ENCODE results near the gene M1AP.
A peak's percentile ranks its signal among the peaks of the same experiment; 100 is the strongest.
"Not testable (repeated sequence)": the region's sequence is repeated elsewhere in the genome, so short reads cannot be mapped to it uniquely, and the experiment has no call there.

Gene M1AP

DNA sequence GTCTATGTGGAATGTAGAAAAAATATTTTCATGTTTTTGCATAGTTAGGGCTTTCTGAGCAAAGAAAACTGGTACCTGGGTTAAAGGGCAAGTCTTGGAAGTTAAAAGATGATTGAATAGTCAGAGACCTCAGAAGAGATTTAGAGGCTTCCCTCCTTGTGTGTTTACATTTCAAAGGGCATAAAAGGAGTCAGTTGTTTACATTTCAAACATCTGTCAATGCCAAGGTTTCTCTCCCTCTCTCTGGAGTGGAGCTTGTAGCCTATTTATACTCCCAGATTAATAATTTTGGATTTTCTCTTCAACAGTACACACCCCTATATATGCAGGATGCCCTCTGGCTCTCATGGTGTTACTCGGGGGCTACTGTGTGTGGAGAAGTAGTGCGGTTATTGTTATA lies 8.6 kb downstream of the M1AP start:
- no peak for DNase-seq (ENCODE audit: low read depth in 2 of 2)
- TF ChIP-seq, protein P1, sequence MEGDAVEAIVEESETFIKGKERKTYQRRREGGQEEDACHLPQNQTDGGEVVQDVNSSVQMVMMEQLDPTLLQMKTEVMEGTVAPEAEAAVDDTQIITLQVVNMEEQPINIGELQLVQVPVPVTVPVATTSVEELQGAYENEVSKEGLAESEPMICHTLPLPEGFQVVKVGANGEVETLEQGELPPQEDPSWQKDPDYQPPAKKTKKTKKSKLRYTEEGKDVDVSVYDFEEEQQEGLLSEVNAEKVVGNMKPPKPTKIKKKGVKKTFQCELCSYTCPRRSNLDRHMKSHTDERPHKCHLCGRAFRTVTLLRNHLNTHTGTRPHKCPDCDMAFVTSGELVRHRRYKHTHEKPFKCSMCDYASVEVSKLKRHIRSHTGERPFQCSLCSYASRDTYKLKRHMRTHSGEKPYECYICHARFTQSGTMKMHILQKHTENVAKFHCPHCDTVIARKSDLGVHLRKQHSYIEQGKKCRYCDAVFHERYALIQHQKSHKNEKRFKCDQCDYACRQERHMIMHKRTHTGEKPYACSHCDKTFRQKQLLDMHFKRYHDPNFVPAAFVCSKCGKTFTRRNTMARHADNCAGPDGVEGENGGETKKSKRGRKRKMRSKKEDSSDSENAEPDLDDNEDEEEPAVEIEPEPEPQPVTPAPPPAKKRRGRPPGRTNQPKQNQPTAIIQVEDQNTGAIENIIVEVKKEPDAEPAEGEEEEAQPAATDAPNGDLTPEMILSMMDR (IDR thresholded peaks at IDR 0.05; ENCODE audit: low read depth, low read length) = no peak

GRCh38 chr2:74632939-74633312 lies 15.2 kb downstream of the M1AP start:
- no peak for DNase-seq (ENCODE audit: low read depth in 2 of 2)
- TF ChIP-seq, protein P1 (IDR thresholded peaks at IDR 0.05; ENCODE audit: low read depth, low read length) = no peak
- H3K4me3 ChIP-seq (replicated peaks in 1 of 2; ENCODE audit: low read depth in 2 of 2, low read length in 2 of 2) = no peak overlapping the region

More for the DNA sequence above, 8.6 kb downstream of the M1AP start:
- no peak overlapping the region for H3K4me3 ChIP-seq (replicated peaks in 1 of 2; ENCODE audit: low read depth in 2 of 2, low read length in 2 of 2)

DNA sequence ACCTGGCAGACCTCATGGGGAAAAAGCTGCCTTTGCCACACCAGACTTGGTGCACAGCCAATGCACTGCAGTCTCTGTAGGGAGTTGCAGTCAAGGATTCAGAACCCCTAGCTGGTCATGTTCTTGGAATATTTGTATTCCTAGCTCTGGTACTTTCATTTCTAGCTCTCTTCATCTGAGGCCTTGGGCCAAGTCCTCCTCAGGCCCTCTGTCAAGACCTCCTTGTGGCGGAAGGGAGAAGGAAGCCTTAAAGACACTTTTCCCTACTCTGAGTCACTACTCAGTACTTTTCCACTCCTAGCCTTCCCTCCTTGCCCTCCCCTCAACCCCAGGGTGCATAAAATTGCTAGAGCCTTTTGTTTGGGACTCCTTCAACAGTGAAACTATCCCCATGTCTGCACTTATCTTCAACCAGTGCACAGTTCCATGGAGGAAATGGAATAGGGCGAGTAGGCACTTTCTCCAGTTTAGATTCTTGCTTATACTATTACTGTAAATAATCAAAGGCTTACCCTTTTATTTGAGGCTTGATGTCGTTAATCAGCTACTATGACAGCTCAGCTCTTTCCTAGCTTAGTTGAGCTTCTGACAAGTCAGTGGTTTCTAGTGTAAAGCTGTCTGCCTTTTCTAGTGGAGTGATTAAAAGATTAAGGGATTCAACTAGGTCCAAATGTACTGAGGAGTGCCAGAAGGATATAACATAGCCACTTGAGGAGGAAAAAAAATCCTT lies 15.8 kb downstream of the M1AP start:
- DNase-seq (ENCODE audit: low read depth in 2 of 2) = peak; percentile 27 to 40
- H3K4me3 ChIP-seq (replicated peaks in 1 of 2; ENCODE audit: low read depth in 2 of 2, low read length in 2 of 2) = no peak overlapping the region
- TF ChIP-seq, protein P1 (IDR thresholded peaks at IDR 0.05; ENCODE audit: low read depth, low read length) = peak; percentile 21

DNA sequence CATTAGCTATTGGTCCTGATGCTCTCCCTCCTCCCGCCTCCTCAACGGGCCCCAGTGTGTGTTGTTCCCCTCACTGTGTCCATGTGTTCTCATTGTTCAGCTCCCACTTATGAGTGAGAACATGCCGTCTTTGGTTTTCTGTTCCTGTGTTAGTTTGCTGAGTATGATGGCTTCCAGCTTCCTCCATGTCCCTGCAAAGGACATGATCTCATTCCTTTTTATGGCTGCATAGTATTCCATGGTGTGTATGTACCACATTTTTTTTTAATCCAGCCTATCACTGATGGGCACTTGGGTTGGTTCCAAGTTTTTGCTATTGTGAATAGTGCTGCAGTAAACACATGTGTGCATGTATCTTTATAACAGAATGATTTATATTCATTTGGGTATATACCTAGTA lies 17.7 kb downstream of the M1AP start:
- not testable (repeated sequence) for DNase-seq (ENCODE audit: low read depth in 2 of 2); H3K4me3 ChIP-seq (replicated peaks in 1 of 2; ENCODE audit: low read depth in 2 of 2, low read length in 2 of 2)

DNA sequence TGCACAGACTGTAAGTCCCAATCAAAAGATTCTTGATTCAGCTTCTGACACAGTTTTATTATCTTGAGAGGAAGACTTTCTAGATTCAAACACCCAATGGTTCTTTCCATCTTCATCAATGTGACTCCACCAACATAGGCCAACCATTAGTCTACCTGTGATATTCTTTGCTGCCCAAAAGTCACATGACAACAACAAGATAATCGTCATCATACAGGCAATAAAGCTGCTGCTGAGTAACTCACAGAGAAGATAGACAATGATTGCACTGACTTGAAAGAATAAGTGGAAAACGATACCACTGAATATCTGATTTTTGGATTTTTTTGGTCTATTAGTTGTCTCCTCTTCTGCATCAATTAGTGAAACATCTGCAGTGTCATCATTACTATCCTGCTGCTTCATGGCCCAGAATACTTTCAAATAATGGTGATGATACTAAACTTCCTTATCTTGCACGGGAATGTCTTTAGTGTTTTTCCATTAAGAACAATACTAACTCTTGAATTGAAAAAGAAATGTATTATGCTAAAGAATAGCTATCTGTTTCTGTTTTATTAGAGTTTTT lies 19.5 kb downstream of the M1AP start:
- TF ChIP-seq, protein P1 (IDR thresholded peaks at IDR 0.05; ENCODE audit: low read depth, low read length) = no peak
- no peak overlapping the region for H3K4me3 ChIP-seq (replicated peaks in 1 of 2; ENCODE audit: low read depth in 2 of 2, low read length in 2 of 2)
- no peak for DNase-seq (ENCODE audit: low read depth in 2 of 2)

DNA sequence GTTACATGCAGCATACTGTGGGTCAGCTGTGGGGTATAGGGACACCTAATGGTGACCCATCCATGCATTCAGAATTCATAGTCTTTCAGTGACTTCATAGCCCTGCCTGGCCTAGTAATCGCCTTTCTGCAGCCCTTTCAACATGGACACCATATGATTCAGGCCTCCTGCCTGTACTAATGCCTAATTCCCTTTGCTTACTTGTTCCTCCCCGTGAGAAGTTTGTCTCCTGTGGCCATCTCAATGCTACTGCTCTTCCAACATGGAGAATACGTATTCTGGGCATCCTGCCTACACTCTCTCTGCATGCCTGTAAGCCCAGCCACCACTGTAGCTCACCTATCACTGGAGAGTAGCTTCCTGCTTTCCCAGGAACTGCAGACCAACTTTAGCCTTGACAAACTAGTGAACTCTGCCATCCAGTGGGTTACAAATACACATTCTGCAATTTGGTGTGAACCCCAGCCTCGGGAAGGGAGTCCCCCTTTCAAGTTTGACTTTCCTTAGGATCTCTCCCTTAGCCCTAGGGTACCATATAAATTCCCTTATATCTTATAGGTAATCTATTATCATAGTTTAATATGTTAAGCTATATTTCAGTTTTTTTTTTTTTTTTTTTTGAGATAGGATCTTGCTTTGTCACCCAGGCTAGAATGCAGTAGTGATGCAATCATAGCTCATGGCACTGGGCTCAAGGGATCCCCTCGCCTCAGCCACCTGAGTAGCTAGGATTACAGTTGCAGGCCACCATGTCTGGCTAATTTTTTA lies 22.3 kb downstream of the M1AP start:
- no peak for DNase-seq (ENCODE audit: low read depth in 2 of 2)
- TF ChIP-seq, protein P1 (IDR thresholded peaks at IDR 0.05; ENCODE audit: low read depth, low read length) = no peak
- H3K4me3 ChIP-seq (replicated peaks in 1 of 2; ENCODE audit: low read depth in 2 of 2, low read length in 2 of 2) = no peak overlapping the region

- DNase-seq (ENCODE audit: low read depth in 2 of 2) = no peak
Observed at GRCh38 chr2:74620671-74621070, 27.5 kb downstream of the M1AP start.

More at GRCh38 chr2:74620671-74621070, 27.5 kb downstream of the M1AP start:
- no peak overlapping the region for H3K4me3 ChIP-seq (replicated peaks in 1 of 2; ENCODE audit: low read depth in 2 of 2, low read length in 2 of 2)
- TF ChIP-seq, protein P1 (IDR thresholded peaks at IDR 0.05; ENCODE audit: low read depth, low read length) = no peak
